ENCODE data around the gene GPRC5D.

Gene GPRC5D

GRCh38 chr12:12896260-12896659 is 55.7 kb downstream of the GPRC5D start:
- no peak for TF ChIP-seq CTCF (IDR thresholded peaks at IDR 0.05; ENCODE audit: insufficient read depth, low read length, poor library complexity, severe bottlenecking)
- H3K4me3 ChIP-seq (replicated peaks; ENCODE audit: low read depth, low read length) = no peak overlapping the region
- no peak for DNase-seq (ENCODE audit: extremely low read depth, insufficient read length)
- H3K27me3 ChIP-seq (replicated peaks; ENCODE audit: control insufficient read depth, insufficient read depth, low read length) = 0 out of 2 replicates have a peak, but pooled peaks cover 1% of the 10 kb centered on the region
- H3K36me3 ChIP-seq (ENCODE audit: control insufficient read depth, insufficient read depth, low read length) = no peaks in the 10 kb centered on the region

- no peak for DNase-seq (ENCODE audit: extremely low read depth, insufficient read length)
- H3K27me3 ChIP-seq (replicated peaks; ENCODE audit: control insufficient read depth, insufficient read depth, low read length) = peaks cover 1% of the 10 kb centered on the region; the same call in 1 of the 2 replicates
- H3K36me3 ChIP-seq (ENCODE audit: control insufficient read depth, insufficient read depth, low read length) = no peaks in the 10 kb centered on the region
- no peak overlapping the region for H3K4me3 ChIP-seq (replicated peaks; ENCODE audit: low read depth, low read length)
- TF ChIP-seq CTCF (IDR thresholded peaks at IDR 0.05; ENCODE audit: insufficient read depth, low read length, poor library complexity, severe bottlenecking) = no peak
Measured at GRCh38 chr12:12893438-12893837, 58.5 kb downstream of the GPRC5D start.

- Histone ChIP-seq H3K36me3 (ENCODE audit: control insufficient read depth, insufficient read depth, low read length) (no peaks in the 10 kb centered on the region), H3K27me3 (replicated peaks; ENCODE audit: control insufficient read depth, insufficient read depth, low read length) (peaks cover 1% of the 10 kb centered on the region; the same call in 1 of the 2 replicates), H3K4me3 (replicated peaks; ENCODE audit: low read depth, low read length) (no peak overlapping the region)
- no peak for TF ChIP-seq CTCF (IDR thresholded peaks at IDR 0.05; ENCODE audit: insufficient read depth, low read length, poor library complexity, severe bottlenecking)
- no peak for DNase-seq (ENCODE audit: extremely low read depth, insufficient read length)
Measured at GRCh38 chr12:12892681-12893141, 59.3 kb downstream of the GPRC5D start.

- Histone ChIP-seq H3K4me3 (replicated peaks; ENCODE audit: low read depth, low read length) (no peak overlapping the region), H3K36me3 (ENCODE audit: control insufficient read depth, insufficient read depth, low read length) (no peaks in the 10 kb centered on the region), H3K27me3 (replicated peaks; ENCODE audit: control insufficient read depth, insufficient read depth, low read length) (peaks cover 1% of the 10 kb centered on the region; the same call in 1 of the 2 replicates)
- TF ChIP-seq CTCF (IDR thresholded peaks at IDR 0.05; ENCODE audit: insufficient read depth, low read length, poor library complexity, severe bottlenecking) = no peak
- DNase-seq (ENCODE audit: extremely low read depth, insufficient read length) = no peak
Measured at GRCh38 chr12:12891881-12892355, 60.1 kb downstream of the GPRC5D start.

GRCh38 chr12:12891080-12891880 is 60.7 kb downstream of the GPRC5D start, which contains the start of gene GPRC5A:
TSS of gene GPRC5A (plus strand) at chr12:12891562. CDS start at chr12:12908250, 16,688 bp downstream.
- TF ChIP-seq CTCF (IDR thresholded peaks at IDR 0.05; ENCODE audit: insufficient read depth, low read length, poor library complexity, severe bottlenecking) = no peak
- Histone ChIP-seq H3K4me3 (replicated peaks; ENCODE audit: low read depth, low read length) (no peak within 1 kb of the TSS; the same call in 1 of the 2 replicates), H3K27me3 (replicated peaks; ENCODE audit: control insufficient read depth, insufficient read depth, low read length) (peaks cover 1% of the 10 kb centered on the region; the same call in 1 of the 2 replicates), H3K36me3 (ENCODE audit: control insufficient read depth, insufficient read depth, low read length) (no peaks in the 10 kb centered on the region)
- peak; percentile 30 for DNase-seq (ENCODE audit: extremely low read depth, insufficient read length)

All from GM06990 (cell line).